ENCODE measurements around the gene MPEG1.

MPEG1 gene

DNA sequence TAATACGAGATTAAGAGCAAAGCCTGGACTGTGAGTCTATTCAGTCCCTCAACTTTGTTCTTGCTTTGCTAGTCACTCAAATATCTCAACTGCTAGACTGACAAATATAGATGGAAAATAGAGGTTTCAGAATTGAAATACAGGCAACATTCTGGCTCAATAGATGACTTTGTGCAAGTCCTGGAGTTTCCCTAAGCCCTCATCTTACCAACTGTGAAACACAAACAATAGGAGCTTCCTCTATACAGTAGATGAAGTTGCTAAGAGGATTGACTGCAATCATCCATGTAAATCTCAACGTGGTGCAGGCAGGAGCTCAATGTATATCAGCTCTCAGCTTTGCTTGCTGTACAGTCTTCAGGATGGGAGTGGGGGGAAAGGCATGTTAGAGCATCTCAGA is 6.2 kb upstream of the MPEG1 start:
- no peak for TF ChIP-seq EGR1 (IDR thresholded peaks at IDR 0.05)
- TF ChIP-seq ZBTB7A (IDR thresholded peaks at IDR 0.05; ENCODE audit: low read depth): no peak
- no peak for TF ChIP-seq TCF12 (IDR thresholded peaks at IDR 0.05; ENCODE audit: low read depth)
- TF ChIP-seq, protein P1, sequence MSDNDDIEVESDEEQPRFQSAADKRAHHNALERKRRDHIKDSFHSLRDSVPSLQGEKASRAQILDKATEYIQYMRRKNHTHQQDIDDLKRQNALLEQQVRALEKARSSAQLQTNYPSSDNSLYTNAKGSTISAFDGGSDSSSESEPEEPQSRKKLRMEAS (IDR thresholded peaks at IDR 0.05): no peak
- no peak for TF ChIP-seq REST (IDR thresholded peaks at IDR 0.05; ENCODE audit: low read depth)
- TF ChIP-seq TEAD4 (IDR thresholded peaks at IDR 0.05): no peak
- no peak for TF ChIP-seq FOXM1 (IDR thresholded peaks at IDR 0.05; ENCODE audit: borderline replicate concordance, low read depth)
- no peak for TF ChIP-seq YY1 (IDR thresholded peaks at IDR 0.05; ENCODE audit: low read depth)
- no peak for TF ChIP-seq CREB1 (IDR thresholded peaks at IDR 0.05; ENCODE audit: low read depth)
- no peak for TF ChIP-seq CEBPB (IDR thresholded peaks at IDR 0.05)
- no peak for TF ChIP-seq EP300 (IDR thresholded peaks at IDR 0.05; ENCODE audit: borderline replicate concordance)
- no peak for TF ChIP-seq USF1 (IDR thresholded peaks at IDR 0.05)
- no peak for TF ChIP-seq RAD21 (IDR thresholded peaks at IDR 0.05; ENCODE audit: low read depth)
- TF ChIP-seq TAF1 (IDR thresholded peaks at IDR 0.05; ENCODE audit: low read depth): no peak
- no peak for TF ChIP-seq NFIC (IDR thresholded peaks at IDR 0.05)

DNA sequence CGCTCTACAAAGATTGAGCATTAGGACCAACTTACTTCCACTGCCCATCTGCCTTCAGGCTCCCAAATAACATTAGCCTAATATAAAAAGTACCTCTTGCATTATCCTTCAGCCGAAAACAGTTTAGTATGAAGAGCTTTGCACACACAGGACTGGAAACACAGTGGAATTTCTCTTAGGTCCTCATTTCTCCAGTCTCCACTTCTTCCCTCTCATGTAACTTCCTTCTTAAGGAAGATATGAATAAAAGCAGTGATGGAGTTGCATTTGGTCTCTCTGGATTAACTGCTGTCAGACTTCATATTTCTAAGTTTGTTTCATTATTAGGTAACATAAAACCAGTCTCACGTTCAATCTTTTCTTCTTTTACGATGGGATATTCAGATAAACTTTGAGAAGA is 5.6 kb upstream of the MPEG1 start:
- no peak for TF ChIP-seq CREB1 (IDR thresholded peaks at IDR 0.05; ENCODE audit: low read depth)
- no peak for TF ChIP-seq REST (IDR thresholded peaks at IDR 0.05; ENCODE audit: low read depth)
- TF ChIP-seq ZBTB7A (IDR thresholded peaks at IDR 0.05; ENCODE audit: low read depth): no peak
- no peak for TF ChIP-seq FOXM1 (IDR thresholded peaks at IDR 0.05; ENCODE audit: borderline replicate concordance, low read depth)
- no peak for TF ChIP-seq CEBPB (IDR thresholded peaks at IDR 0.05)
- TF ChIP-seq, protein P1 (IDR thresholded peaks at IDR 0.05): no peak
- no peak for TF ChIP-seq EP300 (IDR thresholded peaks at IDR 0.05; ENCODE audit: borderline replicate concordance)
- no peak for TF ChIP-seq TCF12 (IDR thresholded peaks at IDR 0.05; ENCODE audit: low read depth)
- no peak for TF ChIP-seq TAF1 (IDR thresholded peaks at IDR 0.05; ENCODE audit: low read depth)
- TF ChIP-seq YY1 (IDR thresholded peaks at IDR 0.05; ENCODE audit: low read depth): no peak
- TF ChIP-seq NFIC (IDR thresholded peaks at IDR 0.05): no peak
- no peak for TF ChIP-seq USF1 (IDR thresholded peaks at IDR 0.05)
- TF ChIP-seq EGR1 (IDR thresholded peaks at IDR 0.05): no peak
- TF ChIP-seq TEAD4 (IDR thresholded peaks at IDR 0.05): no peak
- TF ChIP-seq RAD21 (IDR thresholded peaks at IDR 0.05; ENCODE audit: low read depth): no peak

- TF ChIP-seq TEAD4 (IDR thresholded peaks at IDR 0.05) (no peak), EP300 (IDR thresholded peaks at IDR 0.05; ENCODE audit: borderline replicate concordance) (no peak), REST (IDR thresholded peaks at IDR 0.05; ENCODE audit: low read depth) (no peak), TAF1 (IDR thresholded peaks at IDR 0.05; ENCODE audit: low read depth) (no peak), CREB1 (IDR thresholded peaks at IDR 0.05; ENCODE audit: low read depth) (no peak), NFIC (IDR thresholded peaks at IDR 0.05) (no peak), YY1 (IDR thresholded peaks at IDR 0.05; ENCODE audit: low read depth) (no peak), FOXM1 (IDR thresholded peaks at IDR 0.05; ENCODE audit: borderline replicate concordance, low read depth) (no peak), CEBPB (IDR thresholded peaks at IDR 0.05) (no peak), USF1 (IDR thresholded peaks at IDR 0.05) (no peak), TCF12 (IDR thresholded peaks at IDR 0.05; ENCODE audit: low read depth) (no peak), EGR1 (IDR thresholded peaks at IDR 0.05) (no peak), RAD21 (IDR thresholded peaks at IDR 0.05; ENCODE audit: low read depth) (no peak), ZBTB7A (IDR thresholded peaks at IDR 0.05; ENCODE audit: low read depth) (no peak)
- TF ChIP-seq, protein P1 (IDR thresholded peaks at IDR 0.05): no peak
These were observed 4.2 kb upstream of the MPEG1 start for GRCh38 chr11:59216641-59217564.

All from Ishikawa (cell line).